Neuronal stem cell (in vitro differentiated cells): ENCODE results near the gene TTLL10.
A peak's percentile ranks its signal among the peaks of the same experiment; 100 is the strongest.

Experiments used
- DNase-seq: peaks from one replicate; pipeline ENCODE4 v3.0.0-alpha.2; 2013; ENCODE audit warnings: low spot score
- H2AFZ ChIP-seq: one replicate; pipeline ENCODE4 v1.6.1; 2013; ENCODE audit warnings: mild to moderate bottlenecking, low read length, inconsistent platforms
- H2AK5ac ChIP-seq: 2 replicates; pipeline ENCODE4 v1.6.1; 2013; ENCODE audit warnings: low read depth, mild to moderate bottlenecking, inconsistent platforms, low read length, moderate library complexity, mixed read lengths
- H2BK120ac ChIP-seq: 2 replicates; pipeline ENCODE4 v1.6.1; 2013; ENCODE audit warnings: low read depth, mild to moderate bottlenecking, inconsistent platforms, low read length, moderate library complexity, mixed read lengths
- H2BK12ac ChIP-seq: one replicate; pipeline ENCODE4 v1.6.1; 2013; ENCODE audit warnings: low read length, inconsistent platforms
- H2BK15ac ChIP-seq: 2 replicates; pipeline ENCODE4 v1.6.1; 2013; ENCODE audit warnings: mild to moderate bottlenecking, low read length, inconsistent platforms, mixed read lengths
- H2BK5ac ChIP-seq: one replicate; pipeline ENCODE4 v1.6.1; 2013; ENCODE audit warnings: inconsistent platforms, mild to moderate bottlenecking, low read length, moderate library complexity
- H3K14ac ChIP-seq: one replicate; pipeline ENCODE4 v1.6.1; 2013; ENCODE audit warnings: low read length, inconsistent platforms
- H3K18ac ChIP-seq: 2 replicates; pipeline ENCODE4 v1.6.1; 2013; ENCODE audit warnings: low read length, inconsistent platforms
- H3K23ac ChIP-seq: 2 replicates; pipeline ENCODE4 v1.6.1; 2013; ENCODE audit warnings: low read depth, mild to moderate bottlenecking, mixed read lengths, low read length, inconsistent platforms; ENCODE audit not compliant: poor library complexity
- H3K27ac ChIP-seq: replicated peaks from 3 replicates; pipeline ENCODE4 v1.5.1; 2013; ENCODE audit warnings: low read length, inconsistent platforms
- H3K27me3 ChIP-seq, 3 experiments: 2 replicates each; pipeline ENCODE4 v1.6.1; 2013; ENCODE audit warnings: low read length in 3 of 3, mild to moderate bottlenecking in 2 of 3, inconsistent platforms in 1 of 3, low read depth in 1 of 3, mixed read lengths in 1 of 3, moderate library complexity in 1 of 3; ENCODE audit not compliant: control insufficient read depth in 3 of 3, insufficient read depth in 3 of 3
- H3K36me3 ChIP-seq, 2 donors: replicated peaks in 1 of 2; 2 replicates each; pipeline ENCODE4 v1.6.1; 2013; ENCODE audit warnings: low read length in 2 of 2; ENCODE audit not compliant: control insufficient read depth in 2 of 2, insufficient read depth in 2 of 2
- H3K4ac ChIP-seq: 2 replicates; pipeline ENCODE4 v1.6.1; 2013; ENCODE audit warnings: inconsistent platforms, mild to moderate bottlenecking, low read length, moderate library complexity
- H3K4me1 ChIP-seq, 2 donors: 1 replicate in 1 of 2; 2 replicates in 1 of 2; pipeline ENCODE4 v1.6.1; 2013; ENCODE audit warnings: low read length in 2 of 2, low read depth in 1 of 2; ENCODE audit not compliant: control insufficient read depth in 2 of 2, insufficient read depth in 1 of 2
- H3K4me2 ChIP-seq: one replicate; pipeline ENCODE4 v1.6.1; 2013; ENCODE audit warnings: mild to moderate bottlenecking, low read length, inconsistent platforms; ENCODE audit not compliant: insufficient read depth, poor library complexity, severe bottlenecking
- H3K4me3 ChIP-seq, 2 donors: 2 replicates each; pipeline ENCODE4 v1.5.1; 2013; ENCODE audit warnings: low read length in 2 of 2, mild to moderate bottlenecking in 2 of 2, inconsistent platforms in 1 of 2, moderate library complexity in 1 of 2
- H3K79me1 ChIP-seq: one replicate; pipeline ENCODE4 v1.6.1; 2013; ENCODE audit warnings: low read depth, mild to moderate bottlenecking, inconsistent platforms, low read length, moderate library complexity
- H3K9ac ChIP-seq: one replicate; pipeline ENCODE4 v1.6.1; 2013; ENCODE audit warnings: mild to moderate bottlenecking, low read depth, low read length, inconsistent platforms; ENCODE audit not compliant: poor library complexity
- H3K9me3 ChIP-seq, 2 donors: replicated peaks in 1 of 2; 2 replicates each; pipeline versions ENCODE3 to v1.6.1; 2013; ENCODE audit warnings: low read length in 2 of 2, mild to moderate bottlenecking in 2 of 2, inconsistent platforms in 1 of 2, low read depth in 1 of 2, mixed read lengths in 1 of 2, moderate library complexity in 1 of 2; ENCODE audit not compliant: control insufficient read depth in 2 of 2, insufficient read depth in 1 of 2
- H4K8ac ChIP-seq: one replicate; pipeline ENCODE4 v1.6.1; 2013; ENCODE audit warnings: low read depth, mild to moderate bottlenecking, inconsistent platforms, low read length, moderate library complexity
- H4K91ac ChIP-seq: one replicate; pipeline ENCODE4 v1.6.1; 2013; ENCODE audit warnings: low read length, low read depth, mild to moderate bottlenecking, inconsistent platforms; ENCODE audit not compliant: poor library complexity
- WGBS, 2 donors: extraction: QIAGEN DNeasy Blood & Tissue Kit; methylation state at CpG; one replicate each; pipeline ENCODE4 v1.1.7; 2013; ENCODE audit warnings: missing lambda C conversion rate in 2 of 2, mixed read lengths in 1 of 2; ENCODE audit not compliant: insufficient read length in 2 of 2, insufficient replicate concordance in 1 of 2; ENCODE audit errors: extremely low coverage in 2 of 2; 5-methylcytosine and 5-hydroxymethylcytosine counted together

TTLL10 gene

DNA sequence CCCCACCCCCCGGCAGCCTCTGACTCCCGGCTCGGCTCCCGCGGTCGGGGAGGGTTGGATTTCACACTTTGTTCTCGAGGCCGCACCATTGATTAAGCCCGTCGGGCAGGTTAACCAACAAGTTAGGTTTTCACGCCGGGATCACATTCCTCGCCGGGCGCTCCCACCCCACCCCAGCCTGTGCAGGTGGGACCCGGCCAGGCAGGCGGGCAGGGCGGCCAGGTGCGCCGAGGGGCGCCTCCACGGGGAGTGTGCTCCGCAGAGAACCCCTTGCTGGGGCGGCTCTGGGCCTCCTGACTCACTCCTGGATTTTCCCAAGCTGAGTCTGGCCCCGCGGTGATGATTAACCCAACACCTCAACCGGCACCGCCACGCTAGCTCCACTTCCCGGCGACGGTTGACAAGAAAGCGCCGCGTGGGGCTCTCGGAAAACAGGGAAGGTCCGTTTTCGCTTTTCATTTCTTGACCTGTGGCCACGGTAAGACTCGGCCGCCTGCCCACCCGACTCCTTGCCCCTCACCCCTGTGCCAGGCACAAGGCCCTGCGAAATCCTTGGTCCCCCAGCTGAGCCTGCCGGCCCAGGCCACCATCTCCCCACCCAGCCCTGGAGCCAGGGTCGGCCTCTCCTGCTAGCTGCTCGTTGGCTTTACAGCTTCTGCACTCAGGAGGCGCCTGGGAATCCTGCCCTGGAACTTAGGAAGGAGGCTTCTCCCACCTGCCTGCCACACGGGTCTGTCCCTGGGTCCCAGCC lies 8.8 kb upstream of the TTLL10 start:
- no peaks in the 10 kb centered on the region for H3K79me1 ChIP-seq
- no peak overlapping the region for H3K27ac ChIP-seq
- no peak overlapping the region for H2AFZ ChIP-seq
- H3K4me1 ChIP-seq, result peaks cover 11 to 23% of the 10 kb centered on the region in 2 donors
- no peak overlapping the region for H3K4me3 ChIP-seq
- peak overlapping the region; percentile 29 for H3K23ac ChIP-seq
- peaks cover 0 to 14% (median 7%) of the 10 kb centered on the region in 3 experiments for H3K27me3 ChIP-seq
- no peak overlapping the region for H3K4me2 ChIP-seq
- H3K9me3 ChIP-seq, result no peaks in the 10 kb centered on the region
- no peak overlapping the region for H3K9ac ChIP-seq
- H3K4ac ChIP-seq, result no peak overlapping the region
- peak overlapping the region; percentile 95 for H2BK15ac ChIP-seq
- H3K14ac ChIP-seq, result peak overlapping the region; percentile 90
- H3K36me3 ChIP-seq, result no peaks in the 10 kb centered on the region
- no CpG with 5 or more reads among the region's 48 CpGs for WGBS, 2 donors
- peak overlapping the region; percentile 48 for H4K8ac ChIP-seq
- H2AK5ac ChIP-seq, result peak overlapping the region; percentile 94
- DNase-seq, result no peak
- peak overlapping the region; percentile 83 for H2BK5ac ChIP-seq
- H2BK12ac ChIP-seq, result peak overlapping the region; percentile 58
- no peak overlapping the region for H4K91ac ChIP-seq
- H3K18ac ChIP-seq, result peak overlapping the region; percentile 91
- H2BK120ac ChIP-seq, result peak overlapping the region; percentile 47

GRCh38 chr1:1165485-1165884 lies 8.2 kb upstream of the TTLL10 start:
- Histone ChIP-seq H2AFZ (peak overlapping the region; percentile 78), H2BK120ac (peak overlapping the region; percentile 91), H2BK12ac (no peak overlapping the region), H3K23ac (peak overlapping the region; percentile 34), H3K4me3 (no peak overlapping the region), H3K4me2 (no peak overlapping the region), H3K4me1 (peaks cover 14 to 27% of the 10 kb centered on the region in 2 donors), H3K79me1 (no peaks in the 10 kb centered on the region), H2BK15ac (peak overlapping the region; percentile 95), H2AK5ac (peak overlapping the region; percentile 94), H4K91ac (no peak overlapping the region), H3K27me3 (peaks cover 0 to 14% (median 9%) of the 10 kb centered on the region in 3 experiments), H3K14ac (peak overlapping the region; percentile 90), H3K18ac (peak overlapping the region; percentile 91), H4K8ac (no peak overlapping the region), H2BK5ac (peak overlapping the region; percentile 83), H3K9me3 (no peaks in the 10 kb centered on the region), H3K27ac (no peak overlapping the region), H3K9ac (no peak overlapping the region), H3K4ac (no peak overlapping the region), H3K36me3 (no peaks in the 10 kb centered on the region)
- DNase-seq, result no peak
- WGBS, 2 donors, result no CpG with 5 or more reads among the region's 12 CpGs

GRCh38 chr1:1165900-1166421 lies 7.7 kb upstream of the TTLL10 start:
- H2BK12ac ChIP-seq, result peak overlapping the region; percentile 4
- no CpG with 5 or more reads among the region's 23 CpGs for WGBS, 2 donors
- no peaks in the 10 kb centered on the region for H3K9me3 ChIP-seq
- H3K4ac ChIP-seq, result no peak overlapping the region
- H2AFZ ChIP-seq, result peak overlapping the region; percentile 78
- peak overlapping the region; percentile 34 for H3K23ac ChIP-seq
- H4K91ac ChIP-seq, result no peak overlapping the region
- no peaks in the 10 kb centered on the region for H3K79me1 ChIP-seq
- no peak overlapping the region for H3K4me2 ChIP-seq
- peak overlapping the region; percentile 50 for H3K9ac ChIP-seq
- H3K27ac ChIP-seq, result no peak overlapping the region
- H3K36me3 ChIP-seq, result no peaks in the 10 kb centered on the region
- H2AK5ac ChIP-seq, result peak overlapping the region; percentile 94
- peak overlapping the region; percentile 61 for H2BK15ac ChIP-seq
- peaks cover 0 to 14% (median 9%) of the 10 kb centered on the region in 3 experiments for H3K27me3 ChIP-seq
- H2BK120ac ChIP-seq, result peak overlapping the region; percentile 91
- peaks cover 14 to 27% of the 10 kb centered on the region in 2 donors for H3K4me1 ChIP-seq
- peak overlapping the region; percentile 6 for H3K18ac ChIP-seq
- H2BK5ac ChIP-seq, result no peak overlapping the region
- no peak overlapping the region for H3K4me3 ChIP-seq
- no peak for DNase-seq
- no peak overlapping the region for H4K8ac ChIP-seq
- H3K14ac ChIP-seq, result no peak overlapping the region

DNA sequence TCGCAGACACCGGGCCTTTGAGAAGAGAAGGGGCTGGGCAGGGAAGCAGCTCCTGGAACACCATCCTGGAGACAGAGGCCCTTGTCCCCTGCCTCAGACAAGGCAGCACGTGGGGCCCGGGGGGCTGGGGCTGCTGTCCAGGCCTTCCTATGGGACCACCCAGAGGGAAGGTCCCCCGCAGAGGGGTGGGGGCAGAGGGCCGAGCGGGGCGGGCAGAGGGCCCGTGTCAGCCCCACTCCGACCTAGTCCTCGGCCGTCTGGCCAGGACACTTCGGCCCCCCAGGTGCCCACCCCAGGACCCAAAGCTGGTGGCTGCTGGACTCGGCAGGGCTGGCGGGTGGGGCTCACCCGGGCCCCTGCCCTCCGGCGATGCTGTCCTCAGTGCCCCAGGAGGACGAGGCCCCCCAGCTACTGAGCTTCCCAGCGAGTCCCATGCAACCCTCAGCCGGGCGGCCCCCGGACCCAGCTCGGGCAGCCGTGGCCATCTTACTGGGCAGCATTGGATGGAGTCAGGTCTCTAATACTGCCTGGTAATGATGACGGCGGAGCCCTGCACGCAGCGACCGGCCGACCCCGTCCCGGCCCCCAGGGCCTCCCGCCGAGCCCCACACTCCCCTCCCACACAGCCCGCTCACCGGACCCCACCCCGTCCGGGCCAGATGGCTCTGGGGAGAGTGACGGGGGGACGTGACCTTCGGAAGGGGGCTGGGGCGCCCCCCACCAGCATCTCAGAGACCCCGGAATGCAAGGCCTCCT lies 6.9 kb upstream of the TTLL10 start:
- H3K79me1 ChIP-seq, result no peaks in the 10 kb centered on the region

More for the DNA sequence above, 6.9 kb upstream of the TTLL10 start:
- no peaks in the 10 kb centered on the region for H3K9me3 ChIP-seq
- H2BK120ac ChIP-seq, result peak overlapping the region; percentile 56
- H3K4me2 ChIP-seq, result no peak overlapping the region
- peak overlapping the region; percentile 71 for H3K14ac ChIP-seq
- no peak for DNase-seq
- H2BK12ac ChIP-seq, result peak overlapping the region; percentile 90
- H4K8ac ChIP-seq, result no peak overlapping the region
- peak overlapping the region; percentile 60 for H3K9ac ChIP-seq
- no CpG with 5 or more reads among the region's 44 CpGs for WGBS, 2 donors
- peak overlapping the region; percentile 89 for H3K18ac ChIP-seq
- H3K4me1 ChIP-seq, result peaks cover 14 to 27% of the 10 kb centered on the region in 2 donors
- peak overlapping the region; percentile 94 for H2AK5ac ChIP-seq
- no peak overlapping the region for H3K4ac ChIP-seq
- no peak overlapping the region for H3K27ac ChIP-seq
- peak overlapping the region; percentile 75 for H2BK5ac ChIP-seq
- H2BK15ac ChIP-seq, result peak overlapping the region; percentile 96
- no peaks in the 10 kb centered on the region for H3K36me3 ChIP-seq
- H2AFZ ChIP-seq, result peak overlapping the region; percentile 78
- peak overlapping the region; percentile 65 for H3K23ac ChIP-seq
- H3K4me3 ChIP-seq, result no peak overlapping the region
- peak overlapping the region; percentile 72 for H4K91ac ChIP-seq
- peaks cover 0 to 16% (median 14%) of the 10 kb centered on the region in 3 experiments for H3K27me3 ChIP-seq
